ENCODE measurements around the gene TCF3.

Gene TCF3

GRCh38 chr19:1579222-1579621 lies 73.2 kb downstream of the TCF3 start:
- H3K9me3 ChIP-seq (ENCODE audit: low read length), result no peaks in the 10 kb centered on the region
- H3K4me3 ChIP-seq (ENCODE audit: low read length), result no peak overlapping the region
- H2AFZ ChIP-seq (ENCODE audit: low read depth, low read length), result no peak overlapping the region
- no peaks in the 10 kb centered on the region for H3K27me3 ChIP-seq (ENCODE audit: insufficient read depth, low read length)
- H3K36me3 ChIP-seq (ENCODE audit: insufficient read depth, low read length), result peaks cover 66% of the 10 kb centered on the region
- H3K4me1 ChIP-seq (ENCODE audit: insufficient read depth, low read length), result no peaks in the 10 kb centered on the region

DNA sequence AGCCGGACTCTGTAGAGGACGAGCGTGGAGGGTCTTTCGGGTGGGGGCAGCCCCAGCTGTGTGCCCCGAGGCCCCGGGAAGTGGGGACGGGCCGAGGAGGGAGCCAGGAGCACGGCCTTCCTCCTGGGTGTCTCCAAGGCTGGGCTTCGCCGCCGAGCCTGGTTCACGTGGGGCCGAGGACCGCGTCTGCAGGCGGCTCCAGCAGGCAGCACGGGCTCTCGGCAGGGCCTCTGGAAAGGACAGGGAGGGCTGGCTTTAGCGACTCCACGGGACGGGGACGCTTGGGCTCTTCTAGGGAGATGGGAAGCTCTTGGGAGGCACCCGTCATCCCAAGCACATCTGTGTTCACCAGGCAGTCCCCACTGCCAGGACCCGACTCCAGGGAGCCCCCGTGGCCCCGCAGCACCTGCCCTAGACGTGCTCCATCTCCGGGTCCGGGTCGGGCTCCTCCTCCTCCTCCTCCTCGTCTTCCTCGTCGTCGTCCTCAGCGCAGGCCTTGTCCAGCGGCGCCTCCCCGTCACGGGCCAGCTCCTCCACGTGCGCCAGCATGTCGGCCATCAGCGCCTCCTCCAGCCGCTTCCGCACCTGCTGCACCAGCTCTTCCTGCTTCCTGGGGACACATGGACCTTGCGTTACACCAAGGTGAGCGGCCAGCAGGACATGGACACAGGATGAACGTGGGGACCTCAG lies 74.3 kb downstream of the TCF3 start:
- Histone ChIP-seq H3K36me3 (ENCODE audit: insufficient read depth, low read length) (peaks cover 59% of the 10 kb centered on the region), H3K4me3 (ENCODE audit: low read length) (no peak overlapping the region), H2AFZ (ENCODE audit: low read depth, low read length) (no peak overlapping the region), H3K9me3 (ENCODE audit: low read length) (no peaks in the 10 kb centered on the region), H3K27me3 (ENCODE audit: insufficient read depth, low read length) (no peaks in the 10 kb centered on the region), H3K4me1 (ENCODE audit: insufficient read depth, low read length) (no peaks in the 10 kb centered on the region)

DNA sequence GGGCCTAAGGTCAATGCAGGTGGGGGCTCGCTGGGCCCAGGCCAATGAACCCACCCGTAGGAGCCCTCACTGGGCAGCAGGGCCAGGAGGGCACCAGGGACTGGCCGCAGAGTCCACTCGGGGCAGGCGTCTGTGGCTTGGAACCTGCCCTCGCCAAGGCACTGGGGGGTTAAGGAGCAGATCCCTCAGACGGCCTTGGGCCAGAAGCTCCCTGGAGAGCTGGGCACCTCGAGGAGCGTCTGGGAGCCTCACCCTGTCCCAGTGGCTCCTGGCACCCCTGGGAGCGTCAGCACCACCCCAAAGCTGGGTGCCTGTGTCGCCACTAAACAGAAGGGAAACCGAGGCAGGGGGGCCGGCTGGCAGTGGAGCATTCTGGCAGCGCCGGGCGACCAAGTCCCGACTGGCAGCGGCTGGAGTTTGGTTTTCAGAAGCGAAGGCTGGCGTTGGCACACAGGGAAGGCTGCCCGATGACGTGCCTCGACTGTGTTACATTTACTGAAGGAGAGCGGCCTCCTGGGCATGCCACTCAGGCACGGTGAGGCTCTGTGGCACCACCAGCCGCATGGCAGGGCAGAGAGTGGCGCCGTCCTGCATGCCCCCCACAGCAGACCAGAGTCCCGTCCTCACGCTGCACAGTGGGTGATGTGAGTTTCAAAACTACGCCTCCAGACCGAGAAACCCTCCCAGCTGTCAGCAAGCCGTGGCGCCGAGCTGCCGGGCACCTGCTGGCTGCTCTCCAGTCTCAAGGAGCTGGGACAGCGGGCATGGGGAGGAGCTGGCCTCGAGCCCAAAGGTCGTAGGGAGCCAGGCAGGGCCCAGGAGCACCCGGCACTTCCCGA lies 75.1 kb downstream of the TCF3 start:
- Histone ChIP-seq H3K9me3 (ENCODE audit: low read length) (no peaks in the 10 kb centered on the region), H3K27me3 (ENCODE audit: insufficient read depth, low read length) (no peaks in the 10 kb centered on the region), H3K36me3 (ENCODE audit: insufficient read depth, low read length) (peaks cover 56% of the 10 kb centered on the region), H3K4me3 (ENCODE audit: low read length) (no peak overlapping the region), H2AFZ (ENCODE audit: low read depth, low read length) (no peak overlapping the region), H3K4me1 (ENCODE audit: insufficient read depth, low read length) (no peaks in the 10 kb centered on the region)

GRCh38 chr19:1576242-1577089 lies 75.9 kb downstream of the TCF3 start:
- no peaks in the 10 kb centered on the region for H3K27me3 ChIP-seq (ENCODE audit: insufficient read depth, low read length)
- H3K36me3 ChIP-seq (ENCODE audit: insufficient read depth, low read length), result peaks cover 49% of the 10 kb centered on the region
- no peaks in the 10 kb centered on the region for H3K9me3 ChIP-seq (ENCODE audit: low read length)
- no peak overlapping the region for H2AFZ ChIP-seq (ENCODE audit: low read depth, low read length)
- H3K4me1 ChIP-seq (ENCODE audit: insufficient read depth, low read length), result no peaks in the 10 kb centered on the region
- no peak overlapping the region for H3K4me3 ChIP-seq (ENCODE audit: low read length)

DNA sequence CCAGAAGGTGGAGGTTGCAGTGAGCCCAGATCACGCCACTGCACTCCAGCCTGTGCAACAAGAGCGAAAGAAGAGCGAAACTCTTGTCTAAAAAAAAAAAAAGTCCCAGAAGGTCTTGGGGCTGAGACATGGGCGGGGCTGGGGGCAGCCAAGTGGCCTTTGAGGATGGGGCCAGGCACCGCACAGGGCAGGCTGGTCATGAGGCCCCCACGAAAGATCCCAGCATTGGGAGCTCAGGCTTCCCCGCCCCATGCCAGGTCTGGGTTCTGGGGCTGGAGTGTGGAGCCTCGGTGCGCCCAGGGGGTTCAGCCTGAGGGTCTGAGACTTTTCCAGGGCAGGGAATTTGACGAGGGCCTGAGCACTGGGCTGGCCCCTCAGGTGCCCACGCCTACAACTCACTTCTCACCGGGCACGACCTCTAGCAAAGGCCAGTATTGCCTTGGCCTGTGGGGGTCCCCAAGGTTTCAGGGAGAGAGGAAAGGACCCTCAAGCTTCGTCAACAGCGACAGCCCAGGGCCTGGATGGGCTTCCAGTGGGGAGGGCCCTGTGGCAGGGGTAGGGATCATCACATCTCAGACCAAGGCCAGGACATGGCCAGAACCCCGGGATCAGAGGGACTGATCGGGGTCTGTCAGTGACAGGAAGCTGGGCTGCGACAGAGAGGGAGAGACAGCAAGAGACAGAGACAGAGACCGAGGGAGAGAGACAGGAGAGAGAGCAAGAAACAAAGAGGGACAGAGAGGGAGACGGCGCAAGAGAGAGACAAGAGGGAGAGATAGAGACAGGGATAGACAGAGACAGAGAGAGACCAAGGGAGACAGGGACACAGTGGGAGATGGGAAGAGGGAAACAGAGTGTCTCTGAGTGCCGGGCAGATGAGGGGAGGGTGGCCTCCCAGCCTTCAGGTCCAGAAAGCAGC lies 76.8 kb downstream of the TCF3 start:
- Histone ChIP-seq H3K9me3 (ENCODE audit: low read length) (no peaks in the 10 kb centered on the region), H3K4me1 (ENCODE audit: insufficient read depth, low read length) (no peaks in the 10 kb centered on the region), H3K27me3 (ENCODE audit: insufficient read depth, low read length) (no peaks in the 10 kb centered on the region), H2AFZ (ENCODE audit: low read depth, low read length) (no peak overlapping the region), H3K36me3 (ENCODE audit: insufficient read depth, low read length) (peaks cover 41% of the 10 kb centered on the region), H3K4me3 (ENCODE audit: low read length) (no peak overlapping the region)

- Histone ChIP-seq H3K27me3 (ENCODE audit: insufficient read depth, low read length) (no peaks in the 10 kb centered on the region), H2AFZ (ENCODE audit: low read depth, low read length) (no peak overlapping the region), H3K9me3 (ENCODE audit: low read length) (no peaks in the 10 kb centered on the region), H3K4me3 (ENCODE audit: low read length) (no peak overlapping the region), H3K4me1 (ENCODE audit: insufficient read depth, low read length) (no peaks in the 10 kb centered on the region), H3K36me3 (ENCODE audit: insufficient read depth, low read length) (peaks cover 31% of the 10 kb centered on the region)
Observed at GRCh38 chr19:1574354-1575136, 77.9 kb downstream of the TCF3 start.

DNA sequence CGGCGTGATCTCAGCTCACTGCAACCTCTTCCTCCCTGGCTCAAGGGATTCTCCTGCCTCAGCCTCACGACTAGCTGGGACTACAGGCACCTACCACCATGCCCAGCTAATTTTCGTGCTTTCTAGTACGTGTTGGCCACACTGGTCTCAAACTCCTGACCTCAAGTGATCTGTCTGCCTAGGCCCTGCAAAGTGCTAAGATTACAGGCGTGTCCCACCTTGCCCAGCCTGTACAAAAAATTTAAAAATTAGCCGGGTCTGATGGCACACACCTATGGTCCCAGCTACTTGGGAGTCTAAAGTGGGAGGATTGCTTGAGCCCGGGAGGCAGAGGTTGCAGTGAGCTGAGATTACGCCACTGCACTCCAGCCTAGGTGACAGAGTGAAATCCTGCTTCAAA lies 79.6 kb downstream of the TCF3 start:
- H3K27me3 ChIP-seq (ENCODE audit: insufficient read depth, low read length), result no peaks in the 10 kb centered on the region
- no peak overlapping the region for H3K4me3 ChIP-seq (ENCODE audit: low read length)
- H2AFZ ChIP-seq (ENCODE audit: low read depth, low read length), result no peak overlapping the region
- H3K36me3 ChIP-seq (ENCODE audit: insufficient read depth, low read length), result peaks cover 20% of the 10 kb centered on the region
- H3K9me3 ChIP-seq (ENCODE audit: low read length), result no peaks in the 10 kb centered on the region
- peaks cover 2% of the 10 kb centered on the region for H3K4me1 ChIP-seq (ENCODE audit: insufficient read depth, low read length)

- Histone ChIP-seq H3K4me3 (ENCODE audit: low read length) (no peak overlapping the region), H2AFZ (ENCODE audit: low read depth, low read length) (no peak overlapping the region), H3K27me3 (ENCODE audit: insufficient read depth, low read length) (no peaks in the 10 kb centered on the region), H3K4me1 (ENCODE audit: insufficient read depth, low read length) (peaks cover 2% of the 10 kb centered on the region), H3K9me3 (ENCODE audit: low read length) (no peaks in the 10 kb centered on the region), H3K36me3 (ENCODE audit: insufficient read depth, low read length) (peaks cover 6% of the 10 kb centered on the region)
Observed at GRCh38 chr19:1571358-1571757, 81.1 kb downstream of the TCF3 start.

- Histone ChIP-seq H3K36me3 (ENCODE audit: insufficient read depth, low read length) (peaks cover 2% of the 10 kb centered on the region), H3K4me3 (ENCODE audit: low read length) (no peak overlapping the region), H3K9me3 (ENCODE audit: low read length) (no peaks in the 10 kb centered on the region), H2AFZ (ENCODE audit: low read depth, low read length) (no peak overlapping the region), H3K4me1 (ENCODE audit: insufficient read depth, low read length) (peaks cover 6% of the 10 kb centered on the region), H3K27me3 (ENCODE audit: insufficient read depth, low read length) (no peaks in the 10 kb centered on the region)
Observed at GRCh38 chr19:1570836-1571235, 81.6 kb downstream of the TCF3 start.

- Histone ChIP-seq H2AFZ (ENCODE audit: low read depth, low read length) (no peak overlapping the region), H3K9me3 (ENCODE audit: low read length) (no peaks in the 10 kb centered on the region), H3K4me1 (ENCODE audit: insufficient read depth, low read length) (peaks cover 12% of the 10 kb centered on the region), H3K36me3 (ENCODE audit: insufficient read depth, low read length) (peaks cover under 1% of the 10 kb centered on the region), H3K4me3 (ENCODE audit: low read length) (no peak overlapping the region), H3K27me3 (ENCODE audit: insufficient read depth, low read length) (no peaks in the 10 kb centered on the region)
Observed at GRCh38 chr19:1569997-1570396, 82.4 kb downstream of the TCF3 start.

- H2AFZ ChIP-seq (ENCODE audit: low read depth, low read length), result no peak within 1 kb of the TSS
- H3K36me3 ChIP-seq (ENCODE audit: insufficient read depth, low read length), result peaks cover 12% of the 10 kb centered on the region
- H3K27me3 ChIP-seq (ENCODE audit: insufficient read depth, low read length), result no peaks in the 10 kb centered on the region
- no peaks in the 10 kb centered on the region for H3K9me3 ChIP-seq (ENCODE audit: low read length)
- peaks cover 12% of the 10 kb centered on the region for H3K4me1 ChIP-seq (ENCODE audit: insufficient read depth, low read length)
- H3K4me3 ChIP-seq (ENCODE audit: low read length), result peak within 1 kb of the TSS; percentile 100
Observed at GRCh38 chr19:1568320-1569019, 83.9 kb downstream of the TCF3 start, which contains the start of gene MEX3D. MEX3D (minus strand) TSS chr19:1568325; CDS start chr19:1568058, 267 bp downstream.
